GM10847 (cell line): ENCODE results near the gene UST.

ENCODE experiments used
- POLR2A ChIP-seq: IDR thresholded peaks from 2 replicates; pipeline ENCODE4 v1.6.1; 2011; ENCODE audit not compliant: insufficient read length; ENCODE audit errors: extremely low read depth

Gene UST

DNA sequence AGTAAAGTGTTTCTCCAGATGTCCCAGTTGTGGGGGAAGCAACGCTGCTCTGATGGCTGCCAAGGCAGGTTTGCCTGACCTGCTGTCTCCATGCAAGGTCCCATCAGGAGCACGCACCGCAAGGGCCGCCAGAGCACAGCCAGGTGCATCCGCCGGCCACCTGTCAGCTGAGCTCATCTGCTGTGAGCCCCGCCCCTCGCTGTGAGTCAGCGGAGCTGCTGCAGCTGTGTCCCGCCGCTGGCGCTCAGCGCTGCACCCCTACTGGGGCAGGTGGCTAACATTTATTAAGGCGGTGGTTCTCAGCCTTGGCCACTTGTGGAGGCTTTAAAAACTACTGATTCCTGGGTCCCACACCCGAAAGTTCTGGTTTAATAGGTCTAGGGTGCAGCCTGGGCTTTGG lies 225.7 kb downstream of the UST start:
- no peak for TF ChIP-seq POLR2A

DNA sequence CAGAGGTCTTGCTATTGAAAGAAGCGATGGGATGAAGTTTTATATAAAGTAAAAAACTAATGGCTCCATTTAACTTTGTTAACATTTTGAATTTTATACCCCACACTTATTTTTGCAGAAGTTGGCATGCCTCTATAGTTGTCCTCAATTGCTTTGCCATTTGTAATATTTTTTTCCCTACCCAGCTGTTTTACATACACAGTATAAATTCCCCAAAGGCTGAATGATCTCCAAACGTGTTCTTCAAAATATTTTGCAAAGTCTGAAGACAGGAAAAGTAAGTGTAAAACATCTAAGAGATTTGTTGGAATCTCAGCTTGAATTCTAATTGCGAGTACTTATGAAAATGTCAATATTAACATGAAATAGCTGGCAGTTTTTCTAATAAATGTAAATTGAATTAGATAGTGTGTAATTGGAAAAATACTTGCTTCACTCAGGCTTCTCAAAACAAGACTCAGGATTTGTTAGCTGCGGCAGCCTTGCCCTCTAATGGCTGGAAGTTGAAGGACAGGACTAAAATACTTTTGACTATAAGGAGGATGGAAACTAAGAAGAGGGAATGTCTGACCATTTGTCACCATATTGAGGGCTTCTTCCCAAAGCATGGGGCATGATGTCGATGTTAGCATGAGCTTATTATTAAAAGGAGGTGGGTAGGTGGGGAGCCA lies 226.8 kb downstream of the UST start:
- no peak for TF ChIP-seq POLR2A

DNA sequence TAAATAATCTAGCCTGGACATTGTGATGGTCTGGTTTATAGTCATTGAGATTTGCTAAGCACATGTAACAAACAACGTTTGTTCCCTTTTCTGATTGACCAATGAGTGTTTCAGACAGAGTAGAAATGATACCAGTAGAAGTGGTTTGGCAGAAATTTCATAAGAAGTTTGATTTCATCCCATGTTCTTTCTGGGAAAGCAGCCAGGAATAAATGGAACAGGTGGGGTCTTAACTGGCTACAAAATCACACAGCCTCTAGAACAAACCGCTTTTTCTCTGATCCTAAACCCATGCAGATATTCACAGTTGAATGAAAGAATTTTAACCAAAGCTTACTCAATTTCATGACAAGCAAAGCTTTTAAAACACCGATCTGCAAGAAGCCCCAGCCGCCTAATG lies 227.5 kb downstream of the UST start:
- TF ChIP-seq POLR2A, result no peak

DNA sequence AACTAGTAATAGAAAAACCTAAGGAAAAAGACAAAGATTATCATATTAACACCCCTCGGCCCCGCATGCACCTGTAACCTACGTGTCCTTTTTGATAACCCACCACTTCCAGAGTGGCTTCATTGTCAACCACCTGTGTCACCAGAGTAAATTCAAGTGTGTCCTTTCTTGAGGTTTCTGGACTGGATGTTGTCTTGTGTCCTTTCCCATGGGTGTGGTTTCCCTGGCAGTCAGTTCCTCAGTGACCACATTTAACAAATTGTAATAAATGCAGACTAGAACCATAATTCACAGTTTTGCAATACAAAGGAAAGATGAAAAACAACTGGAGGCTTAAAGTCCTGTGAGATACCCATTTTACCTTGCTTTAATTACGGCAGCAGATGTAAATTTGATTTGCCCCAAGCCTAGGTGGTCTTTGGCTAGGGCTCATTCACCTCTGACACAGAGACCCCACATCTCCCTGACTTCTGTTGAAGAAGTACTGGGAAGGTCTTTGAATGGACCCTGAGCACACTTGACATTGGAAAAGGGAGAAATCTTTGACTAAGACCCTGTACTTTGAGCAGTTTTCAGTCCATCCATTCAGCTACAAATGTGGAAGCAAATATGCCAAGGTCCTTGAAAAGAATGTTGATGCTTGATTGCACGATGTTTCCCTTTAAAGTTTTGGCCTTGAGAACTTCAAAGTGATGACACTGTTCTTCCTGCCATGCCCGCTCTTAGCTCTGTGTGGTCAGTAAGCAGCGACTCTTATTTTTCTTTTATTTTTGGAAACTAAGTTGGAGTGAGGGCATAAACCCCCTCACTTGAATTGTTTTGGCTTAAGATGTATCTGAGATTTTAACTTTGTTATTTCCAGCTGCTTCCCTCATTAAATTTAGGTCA lies 232.4 kb downstream of the UST start:
- TF ChIP-seq POLR2A, result no peak

DNA sequence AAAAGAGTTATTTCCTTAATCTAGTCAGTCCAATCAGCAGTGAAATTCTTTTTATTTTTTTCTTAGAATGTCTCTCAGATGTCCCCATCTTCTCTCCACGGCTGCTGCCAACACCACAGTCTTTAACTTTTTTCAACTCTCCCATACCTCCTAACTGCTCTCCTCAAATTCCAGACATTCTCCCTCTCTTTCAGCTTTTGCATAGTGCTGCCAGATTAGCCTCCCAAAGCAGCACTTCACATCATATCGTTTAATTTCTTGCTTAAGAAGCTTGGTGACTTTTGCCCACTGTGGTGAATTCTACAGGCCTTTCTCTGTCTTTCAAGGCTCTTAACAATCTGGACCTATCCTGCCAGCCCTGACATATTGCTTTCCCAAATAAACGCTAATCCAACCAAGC lies 233.4 kb downstream of the UST start:
- TF ChIP-seq POLR2A, result no peak

DNA sequence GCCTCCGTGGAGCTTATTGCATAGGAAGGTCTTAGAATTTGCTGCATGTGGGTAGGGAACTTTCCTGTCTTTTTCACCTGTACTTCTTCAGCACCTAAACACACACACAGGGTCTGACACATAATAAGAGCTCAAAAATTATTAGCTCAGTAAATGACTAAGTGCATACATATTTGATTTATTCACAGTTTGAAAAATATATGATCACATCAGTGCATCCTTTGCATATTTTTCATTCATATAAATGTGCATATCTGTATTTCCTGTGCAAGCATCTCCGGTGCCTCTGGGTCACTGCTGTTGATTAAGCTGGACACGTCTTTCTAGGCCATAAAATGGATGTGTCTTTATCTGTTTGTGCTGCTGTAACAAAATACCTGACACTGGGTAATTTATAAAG lies 234.7 kb downstream of the UST start:
- TF ChIP-seq POLR2A, result no peak

DNA sequence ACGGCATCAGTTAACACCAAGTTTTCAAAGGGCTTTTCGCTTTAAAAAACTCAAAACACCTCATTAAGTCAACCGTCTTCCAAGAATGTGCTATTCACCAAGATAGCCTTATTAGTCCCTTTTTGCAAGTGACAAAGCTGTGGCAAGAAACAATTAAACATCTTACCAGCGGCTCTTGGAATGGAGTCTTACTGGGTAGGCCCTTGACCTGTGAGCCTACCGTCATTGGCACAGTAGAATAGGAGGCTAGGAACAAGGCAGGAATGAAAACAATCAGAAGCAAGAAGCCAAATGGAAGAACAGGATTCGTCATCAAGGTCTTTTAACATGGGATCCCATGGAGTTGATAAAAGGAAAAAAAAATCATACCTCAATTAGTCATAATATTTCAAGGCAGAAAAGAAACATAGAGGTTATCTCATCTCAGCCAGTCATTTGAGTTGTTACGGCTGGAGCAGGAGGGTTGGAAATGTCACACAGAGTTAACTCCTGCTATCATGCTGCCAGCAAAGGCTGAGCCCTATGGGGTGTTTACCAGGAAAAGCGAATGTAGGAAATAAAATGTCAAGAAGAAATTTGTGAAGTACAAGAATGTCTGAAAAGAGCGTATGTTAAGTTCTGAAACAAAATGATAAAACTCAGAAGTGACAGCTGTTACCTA lies 236.4 kb downstream of the UST start:
- TF ChIP-seq POLR2A, result no peak

DNA sequence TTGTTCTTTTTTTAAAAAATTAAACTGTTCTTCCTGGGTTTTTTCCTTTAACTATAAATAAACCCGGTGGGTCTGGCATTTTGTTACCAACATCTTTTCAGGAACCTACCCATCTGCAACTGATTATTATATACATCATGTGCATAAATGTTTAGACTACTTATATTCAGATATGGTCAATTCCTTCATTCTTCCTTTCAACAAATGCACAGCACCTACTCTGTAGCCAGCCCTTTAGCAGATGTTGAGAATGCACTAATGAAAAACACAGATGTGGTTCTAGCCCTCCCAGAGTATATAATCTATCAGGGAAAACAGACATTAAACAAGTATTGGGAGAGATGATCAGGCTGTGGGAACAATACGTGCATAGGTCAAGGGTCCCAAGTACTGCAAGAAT lies 237.1 kb downstream of the UST start:
- no peak for TF ChIP-seq POLR2A

DNA sequence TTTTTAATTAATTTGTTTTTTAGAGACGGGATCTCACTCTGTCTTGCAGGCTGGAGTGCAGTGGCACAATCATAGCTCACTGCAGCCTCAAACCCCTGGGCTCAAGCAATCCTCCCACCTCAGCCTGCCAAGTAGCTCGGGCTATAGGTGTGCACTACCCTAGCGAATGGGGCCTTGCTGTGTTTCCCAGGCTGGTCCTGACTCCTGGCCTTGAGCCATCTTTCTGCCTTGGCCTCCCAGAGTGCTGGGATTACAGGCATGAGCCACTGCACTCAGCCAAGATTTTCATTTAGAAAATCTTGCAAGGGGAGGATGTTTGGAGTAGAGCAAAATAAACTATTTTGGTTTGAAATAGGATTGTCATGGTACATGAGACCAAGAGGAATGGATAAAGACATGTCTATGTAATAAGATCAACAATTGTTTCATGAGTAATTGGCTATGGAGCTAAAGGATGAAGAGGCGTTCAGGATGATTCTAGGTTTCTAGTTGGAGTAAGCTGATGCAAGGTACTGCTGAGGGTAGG lies 237.8 kb downstream of the UST start:
- TF ChIP-seq POLR2A, result no peak

DNA sequence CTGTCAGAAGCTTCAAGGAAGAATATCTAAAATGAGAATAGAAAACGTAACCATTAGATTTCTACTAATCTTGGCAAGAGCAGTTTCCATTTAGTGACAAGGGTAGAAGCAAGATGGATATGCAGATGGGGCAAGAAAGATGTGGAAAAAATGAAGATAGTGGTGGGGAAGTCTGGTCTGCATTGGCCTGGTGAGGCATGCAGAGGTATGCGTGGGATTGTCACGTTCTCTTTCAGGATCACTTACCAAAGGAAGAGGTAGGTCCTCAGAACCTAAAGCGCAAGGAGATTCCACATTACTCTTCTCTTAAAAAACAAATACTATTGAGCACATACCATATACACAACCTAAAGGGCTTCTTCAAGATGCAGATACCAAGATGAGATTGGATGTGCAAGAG lies 238.7 kb downstream of the UST start:
- no peak for TF ChIP-seq POLR2A

DNA sequence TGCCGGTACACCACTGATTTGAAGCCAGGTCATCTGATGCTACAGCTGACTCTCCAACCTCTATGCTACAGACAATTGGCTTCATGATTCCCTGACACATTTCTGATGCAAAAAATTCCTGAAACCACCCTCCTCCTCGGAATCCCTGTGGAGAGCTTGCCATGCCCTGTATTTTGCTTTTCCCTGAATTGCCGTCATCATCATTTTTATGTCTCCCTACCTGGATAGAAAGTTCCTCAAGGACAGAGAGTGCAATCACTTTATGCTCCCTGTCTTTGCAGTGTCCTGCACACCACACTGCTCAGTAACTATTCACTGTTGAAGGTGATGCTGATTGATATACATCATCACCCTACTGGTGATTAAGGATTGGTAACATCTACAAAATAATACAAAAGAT lies 239.8 kb downstream of the UST start:
- no peak for TF ChIP-seq POLR2A

DNA sequence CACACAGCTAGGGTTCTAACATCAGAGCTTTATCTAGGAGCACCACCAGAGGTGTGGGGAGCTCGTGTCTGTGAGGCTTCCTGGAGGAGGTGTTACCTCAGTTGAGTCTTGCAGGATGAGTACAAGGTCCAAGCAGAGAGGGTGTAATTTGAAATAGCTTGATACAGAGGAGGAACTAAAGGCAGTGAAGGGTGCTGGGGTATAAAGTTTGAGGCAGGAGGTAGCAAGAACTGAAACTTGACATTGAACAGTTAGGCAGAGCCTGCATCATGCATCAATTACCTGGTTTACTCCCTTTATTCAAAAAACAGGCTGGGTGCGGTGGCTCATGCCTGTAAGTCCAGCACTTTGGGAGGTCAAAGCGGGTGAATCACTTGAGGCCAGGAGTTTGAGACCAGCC lies 241.2 kb downstream of the UST start:
- no peak for TF ChIP-seq POLR2A

DNA sequence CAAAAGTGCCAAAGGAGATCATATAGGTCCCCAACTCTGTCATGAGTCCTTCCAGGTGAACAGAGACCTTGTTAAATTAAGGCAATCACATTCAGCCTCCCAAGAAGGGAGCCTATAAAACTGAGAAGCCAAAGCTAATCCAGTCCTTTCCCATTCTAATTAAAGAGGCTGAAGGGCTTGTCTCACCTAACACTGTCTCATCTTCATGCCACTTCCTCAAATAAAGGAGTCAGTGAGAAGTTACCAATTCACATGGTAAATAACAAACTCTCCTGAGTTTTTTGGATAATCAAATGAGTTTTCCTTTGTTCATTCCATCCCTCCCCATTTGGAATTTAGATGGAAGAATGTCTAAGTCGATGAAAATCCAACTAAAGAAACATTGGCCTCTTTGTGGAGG lies 242.8 kb downstream of the UST start:
- TF ChIP-seq POLR2A, result no peak

DNA sequence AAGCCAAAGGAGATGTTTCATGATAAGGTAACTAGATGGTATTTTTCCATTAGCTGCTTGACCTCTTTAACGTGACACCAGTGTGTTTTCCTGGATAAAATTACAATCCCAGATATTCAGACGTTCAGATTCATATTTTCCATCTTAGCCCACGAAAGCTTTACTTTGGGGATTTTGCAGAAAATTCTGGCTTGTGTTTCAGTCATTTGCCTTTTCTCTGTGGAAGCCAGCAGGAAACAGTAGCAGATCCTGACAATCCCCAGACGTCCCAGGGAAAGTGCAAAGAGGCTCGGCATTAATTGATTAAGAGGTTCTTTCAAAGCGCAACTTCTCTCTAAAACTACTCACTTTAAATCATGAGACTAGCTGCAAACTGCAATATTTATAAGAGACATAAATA lies 243.6 kb downstream of the UST start:
- TF ChIP-seq POLR2A, result no peak

DNA sequence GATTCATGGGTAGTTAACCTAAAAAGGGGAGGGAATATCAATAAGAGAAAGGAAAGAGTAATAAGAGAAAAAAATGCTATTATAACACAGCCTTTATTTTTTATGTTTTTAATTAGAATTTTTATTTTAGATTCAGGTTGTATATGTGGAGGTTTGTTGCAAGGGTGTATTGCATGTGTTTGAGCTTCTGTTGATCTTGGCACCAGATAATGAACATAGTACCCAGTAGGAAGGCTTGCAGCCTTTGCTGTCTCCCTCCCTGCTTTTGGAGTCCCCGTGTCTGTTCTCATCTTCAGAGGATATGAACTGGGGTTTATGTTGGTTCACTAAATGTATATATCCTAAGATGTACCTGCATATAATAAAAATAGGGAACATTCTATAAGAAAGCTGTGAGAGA lies 250.0 kb downstream of the UST start:
- TF ChIP-seq POLR2A, result no peak

DNA sequence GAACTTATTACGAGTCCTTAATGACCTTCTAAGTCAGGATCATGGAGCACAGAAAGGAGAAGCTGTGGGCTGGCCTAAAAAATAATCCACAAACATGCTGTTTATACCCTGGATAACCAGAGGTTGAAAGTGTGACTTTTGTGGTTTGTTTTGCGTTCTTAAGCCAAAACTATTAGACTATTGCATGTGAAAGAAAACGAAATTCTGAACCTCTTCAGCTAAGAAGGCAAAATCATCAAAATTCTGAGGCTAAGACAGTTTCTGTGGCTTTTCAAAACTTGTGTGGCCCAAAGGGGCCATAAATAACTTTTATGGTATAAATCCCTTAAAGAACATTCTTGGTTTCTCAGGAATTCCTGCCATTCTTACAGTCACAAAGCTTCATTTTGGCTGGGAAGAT lies 251.0 kb downstream of the UST start:
- no peak for TF ChIP-seq POLR2A
